GM23248 (cell line): ENCODE results near the gene ABCF1. TPM values are rescaled to one million over a fixed set of nuclear protein-coding genes. Genes with fewer than 3 reads are reported as not detected.

Experiments
- DNase-seq: peaks from one replicate; pipeline ENCODE4 v3.0.0-alpha.2; 2015
- H2AFZ ChIP-seq: fragments of 200-600 bp; sonication (generic); 2 replicates; pipeline ENCODE4 v1.6.1; 2016; ENCODE audit warnings: antibody characterized with exemption
- H3F3A ChIP-seq: fragments of 200-600 bp; sonication (generic); 2 replicates; pipeline ENCODE4 v1.6.1; 2016; ENCODE audit warnings: mild to moderate bottlenecking, antibody characterized with exemption, mixed run types; ENCODE audit not compliant: insufficient read depth
- H3K27ac ChIP-seq: fragments of 200-600 bp; sonication (generic); 2 replicates; pipeline ENCODE4 v1.5.1; 2016; ENCODE audit warnings: mild to moderate bottlenecking
- H3K27me3 ChIP-seq: fragments of 200-600 bp; sonication (generic); replicated peaks from 2 replicates; pipeline ENCODE4 v1.6.1; 2016; ENCODE audit warnings: mild to moderate bottlenecking; ENCODE audit not compliant: insufficient read depth
- H3K36me3 ChIP-seq: fragments of 200-600 bp; sonication (generic); 2 replicates; pipeline ENCODE4 v1.6.1; 2016; ENCODE audit warnings: low read depth, mild to moderate bottlenecking
- H3K4me1 ChIP-seq: fragments of 200-600 bp; sonication (generic); 2 replicates; pipeline ENCODE4 v1.6.1; 2016; ENCODE audit warnings: mild to moderate bottlenecking; ENCODE audit not compliant: insufficient read depth
- H3K4me2 ChIP-seq: fragments of 200-600 bp; sonication (generic); one replicate; pipeline ENCODE4 v1.6.1; 2016; ENCODE audit warnings: mild to moderate bottlenecking; ENCODE audit not compliant: unreplicated experiment
- H3K4me3 ChIP-seq: fragments of 200-600 bp; sonication (generic); 2 replicates; pipeline ENCODE4 v1.5.1; 2016; ENCODE audit warnings: mild to moderate bottlenecking
- H3K79me2 ChIP-seq: fragments of 200-600 bp; sonication (generic); 2 replicates; pipeline ENCODE4 v1.6.1; 2016; ENCODE audit warnings: mild to moderate bottlenecking; ENCODE audit not compliant: insufficient read depth
- H3K9ac ChIP-seq: fragments of 200-600 bp; sonication (generic); 2 replicates; pipeline ENCODE4 v1.6.1; 2016; ENCODE audit warnings: mild to moderate bottlenecking
- H3K9me2 ChIP-seq: fragments of 200-600 bp; sonication (generic); 2 replicates; pipeline ENCODE4 v1.6.1; 2016; ENCODE audit warnings: mixed run types, mild to moderate bottlenecking, moderate library complexity; ENCODE audit not compliant: insufficient read depth
- H3K9me3 ChIP-seq: fragments of 200-600 bp; sonication (generic); one replicate; pipeline ENCODE4 v1.6.1; 2017; ENCODE audit warnings: low read depth
- H4K20me1 ChIP-seq: fragments of 200-600 bp; sonication (generic); 2 replicates; pipeline ENCODE4 v1.6.0; 2016; ENCODE audit not compliant: insufficient read depth
- EZH2 ChIP-seq: fragments of 200-600 bp; sonication (generic); IDR thresholded peaks from 2 replicates; pipeline ENCODE4 v1.6.1; 2018; ENCODE audit warnings: antibody characterized with exemption, mild to moderate bottlenecking; ENCODE audit not compliant: insufficient read depth, poor library complexity, severe bottlenecking
- EZH2phosphoT487 ChIP-seq: fragments of 200-600 bp; sonication (generic); IDR thresholded peaks from 2 replicates; pipeline ENCODE4 v1.6.1; 2018; ENCODE audit warnings: antibody characterized with exemption, moderate library complexity, mild to moderate bottlenecking, low read depth; ENCODE audit not compliant: insufficient read depth
- WGBS, 2 experiments: methylation state at CpG; one replicate each; pipeline ENCODE4 v1.1.6; 2015 to 2017; ENCODE audit warnings: low lambda C conversion rate in 2 of 2, low coverage in 1 of 2; ENCODE audit errors: missing lambda C conversion rate in 2 of 2; 5-methylcytosine and 5-hydroxymethylcytosine counted together
- in situ Hi-C: fragments of 300-500 bp; cut with MboI; formaldehyde crosslinking; loops from 2 replicates; pipeline ENCODE4 v1.15.0; 2020
- polyA plus RNA-seq: library from polyadenylated mRNA; unstranded; fragments of >200 nt; fragmentation: Nextera tagmentation; extraction: Ambion mirVana; gene quantifications from 2 replicates; pipeline ENCODE4 v1.2.1, GENCODE V29; 2016
- total RNA-seq: library from RNA; depleted of rRNA; stranded (reverse); fragments of >200 nt; shearing (Covaris generic); gene quantifications from 2 replicates; pipeline ENCODE4 v1.2.3, GENCODE V29; 2014

The ABCF1 gene
- total and polyA plus RNA-seq, 2 experiments from 2014 or later = 31.3 to 39.7 TPM

GRCh38 chr6:30601815-30602641 lies 30.8 kb downstream of the ABCF1 start:
- Histone ChIP-seq H3K36me3 (peaks cover 50% of the 10 kb centered on the region), H4K20me1 (no peaks in the 10 kb centered on the region), H3K9me2 (no peaks in the 10 kb centered on the region), H3K9ac (no peak overlapping the region), H2AFZ (no peak overlapping the region), H3K4me3 (no peak overlapping the region), H3K4me1 (no peaks in the 10 kb centered on the region), H3K27ac (no peak overlapping the region), H3K79me2 (no peaks in the 10 kb centered on the region), H3K9me3 (no peaks in the 10 kb centered on the region), H3F3A (peaks cover 83% of the 10 kb centered on the region), H3K4me2 (no peak overlapping the region), H3K27me3 (no peaks in the 10 kb centered on the region)
- no peak for DNase-seq
- WGBS, 2 experiments = 94 to 95% methylated on average over 30 to 39 of the region's 39 CpGs
- no peak for TF ChIP-seq EZH2
- no peak for TF ChIP-seq EZH2phosphoT487
- in situ Hi-C loops = no loop called here

GRCh38 chr6:30603961-30604360 lies 32.7 kb downstream of the ABCF1 start:
- no peaks in the 10 kb centered on the region for H3K4me1 ChIP-seq
- H2AFZ ChIP-seq = no peak overlapping the region
- H3K4me2 ChIP-seq = no peak overlapping the region
- 0 out of 2 replicates have a peak, but pooled peaks cover 8% of the 10 kb centered on the region for H3K79me2 ChIP-seq
- H3F3A ChIP-seq = peaks cover 81% of the 10 kb centered on the region
- H4K20me1 ChIP-seq = no peaks in the 10 kb centered on the region
- no peaks in the 10 kb centered on the region for H3K9me3 ChIP-seq
- H3K36me3 ChIP-seq = peaks cover 60% of the 10 kb centered on the region
- in situ Hi-C loops = no loop called here
- no peaks in the 10 kb centered on the region for H3K9me2 ChIP-seq
- H3K27me3 ChIP-seq = no peaks in the 10 kb centered on the region
- TF ChIP-seq EZH2 (no peak), EZH2phosphoT487 (no peak)
- no peak overlapping the region for H3K9ac ChIP-seq
- no peak for DNase-seq
- H3K4me3 ChIP-seq = no peak overlapping the region
- WGBS, 2 experiments = 95 to 97% methylated on average over 13 of the region's 13 CpGs
- H3K27ac ChIP-seq = no peak overlapping the region

GRCh38 chr6:30610065-30610464 lies 38.8 kb downstream of the ABCF1 start:
- Histone ChIP-seq H3K9ac (0 out of 2 replicates have a peak overlapping the region, but pooled peaks have one; percentile 0), H2AFZ (no peak overlapping the region), H3F3A (peaks cover 90% of the 10 kb centered on the region), H3K9me3 (no peaks in the 10 kb centered on the region), H3K9me2 (no peaks in the 10 kb centered on the region), H3K4me2 (no peak overlapping the region), H3K4me1 (peaks cover 23% of the 10 kb centered on the region), H3K27me3 (no peaks in the 10 kb centered on the region), H3K27ac (peak overlapping the region; percentile 19), H4K20me1 (no peaks in the 10 kb centered on the region), H3K79me2 (peaks cover 48% of the 10 kb centered on the region), H3K36me3 (peaks cover 24% of the 10 kb centered on the region), H3K4me3 (no peak overlapping the region)
- no peak for DNase-seq
- WGBS, 2 experiments = 67 to 68% methylated on average over 4 of the region's 4 CpGs
- TF ChIP-seq EZH2 (no peak), EZH2phosphoT487 (no peak)
- in situ Hi-C loops = no loop called here

- Histone ChIP-seq H3K9me3 (no peaks in the 10 kb centered on the region), H3F3A (peaks cover 94% of the 10 kb centered on the region), H2AFZ (no peak overlapping the region), H3K27me3 (no peaks in the 10 kb centered on the region), H3K79me2 (peaks cover 56% of the 10 kb centered on the region), H3K4me2 (no peak overlapping the region), H3K36me3 (peaks cover 19% of the 10 kb centered on the region), H3K4me1 (peaks cover 23% of the 10 kb centered on the region), H3K9ac (no peak overlapping the region), H4K20me1 (no peaks in the 10 kb centered on the region), H3K4me3 (no peak overlapping the region), H3K27ac (peak overlapping the region; percentile 6; the same call in 1 of the 2 replicates), H3K9me2 (no peaks in the 10 kb centered on the region)
- DNase-seq = no peak
- 68% methylated on average over 9 of the region's 9 CpGs for WGBS, 2 experiments
- TF ChIP-seq EZH2 = no peak
- TF ChIP-seq EZH2phosphoT487 = no peak
- in situ Hi-C loops = no loop called here
These were observed 40.1 kb downstream of the ABCF1 start for GRCh38 chr6:30611150-30611855.
